PFSK-1 (cell line): ENCODE measurements around the gene PRSS53.

Source experiments
- POLR2AphosphoS5 ChIP-seq: IDR thresholded peaks from 2 replicates; pipeline ENCODE4 v1.6.1; 2012; ENCODE audit warnings: low read depth, mild to moderate bottlenecking, control low read depth, low read length, moderate library complexity
- SIN3A ChIP-seq: IDR thresholded peaks from 2 replicates; pipeline ENCODE4 v1.6.1; 2012; ENCODE audit warnings: mild to moderate bottlenecking, low read length, moderate library complexity, borderline replicate concordance; ENCODE audit not compliant: insufficient read depth

GRCh38 chr16:31080035-31080629, 8.6 kb downstream of the PRSS53 start:
- no peak for TF ChIP-seq SIN3A
- no peak for TF ChIP-seq POLR2AphosphoS5
